SK-N-MC (cell line): ENCODE measurements around the gene GEMIN8.

ENCODE experiments used
- EZH2 ChIP-seq: fragments of 200-600 bp; sonication (generic); IDR thresholded peaks from one replicate; pipeline ENCODE4 v1.6.1; 2017; ENCODE audit warnings: antibody characterized with exemption
- FOXP2 ChIP-seq: optimal IDR thresholded peaks from 2 replicates; pipeline ENCODE3; 2011; ENCODE audit warnings: mild to moderate bottlenecking, moderate library complexity; ENCODE audit not compliant: insufficient read depth; ENCODE audit errors: extremely low read length, control extremely low read depth
- POLR2AphosphoS5 ChIP-seq: IDR thresholded peaks from 2 replicates; pipeline ENCODE4 v1.6.1; 2012; ENCODE audit warnings: mild to moderate bottlenecking, low read depth, low read length, borderline replicate concordance

GRCh38 chrX:14051416-14051815 lies 21.7 kb upstream of the GEMIN8 start:
- no peak for TF ChIP-seq POLR2AphosphoS5
- no peak for TF ChIP-seq EZH2
- TF ChIP-seq FOXP2 = no peak
